Parathyroid adenoma (tissue), 2 donors: ENCODE results near the gene GRIN2C.
"Not testable (repeated sequence)": the region's sequence is repeated elsewhere in the genome, so short reads cannot be mapped to it uniquely, and the experiment has no call there.

Source experiments
- H2AFZ ChIP-seq: fragments of 300-600 bp; sonication (generic); one replicate; pipeline ENCODE4 v1.7.0; 2017; ENCODE audit warnings: antibody characterized with exemption, mild to moderate bottlenecking
- H3K27ac ChIP-seq: fragments of 300-600 bp; sonication (generic); one replicate; pipeline ENCODE4 v1.7.0; 2017
- H3K27me3 ChIP-seq: fragments of 300-600 bp; sonication (generic); one replicate; pipeline ENCODE4 v1.7.0; 2017; ENCODE audit warnings: low read length; ENCODE audit not compliant: control insufficient read depth, insufficient read depth
- H3K36me3 ChIP-seq: fragments of 300-600 bp; sonication (generic); one replicate; pipeline ENCODE4 v1.7.0; 2017; ENCODE audit warnings: low read length; ENCODE audit not compliant: control insufficient read depth, insufficient read depth
- H3K4me1 ChIP-seq: fragments of 300-600 bp; sonication (generic); one replicate; pipeline ENCODE4 v1.7.0; 2017; ENCODE audit warnings: control low read depth
- H3K4me2 ChIP-seq: fragments of 300-600 bp; sonication (generic); one replicate; pipeline ENCODE4 v1.7.0; 2017; ENCODE audit warnings: low read length
- H3K4me3 ChIP-seq: fragments of 300-600 bp; sonication (generic); one replicate; pipeline ENCODE4 v1.7.0; 2017; ENCODE audit warnings: low read depth, low read length
- H3K79me2 ChIP-seq: fragments of 300-600 bp; sonication (generic); one replicate; pipeline ENCODE4 v1.7.0; 2017; ENCODE audit warnings: control low read depth
- H3K9ac ChIP-seq: fragments of 300-600 bp; sonication (generic); one replicate; pipeline ENCODE4 v1.7.0; 2017; ENCODE audit warnings: mild to moderate bottlenecking
- H3K9me3 ChIP-seq: fragments of 300-600 bp; sonication (generic); one replicate; pipeline ENCODE4 v1.7.0; 2017; ENCODE audit warnings: low read length; ENCODE audit not compliant: control insufficient read depth
- CTCF ChIP-seq: fragments of 300-600 bp; sonication (generic); IDR thresholded peaks from one replicate; pipeline ENCODE4 v1.7.0; 2017; ENCODE audit warnings: antibody characterized with exemption, mild to moderate bottlenecking
- donor health status: primary hyperparathyroidism.

GRIN2C gene

GRCh38 chr17:74859459-74860228 lies at the start of gene GRIN2C:
GRIN2C (minus strand) TSS chr17:74859885; CDS start chr17:74855092, 4,793 bp downstream.
- Histone ChIP-seq H3K4me2 (peak within 1 kb of the TSS; percentile 58), H3K4me1 (no peaks in the 10 kb centered on the region), H3K36me3 (no peaks in the 10 kb centered on the region), H3K27ac (no peak within 1 kb of the TSS), H2AFZ (peak within 1 kb of the TSS; percentile 38), H3K9ac (no peak within 1 kb of the TSS), H3K27me3 (peaks cover 8% of the 10 kb centered on the region), H3K79me2 (no peaks in the 10 kb centered on the region), H3K4me3 (peak within 1 kb of the TSS; percentile 22), H3K9me3 (no peaks in the 10 kb centered on the region)
- no peak for TF ChIP-seq CTCF

- H2AFZ ChIP-seq, H3K27ac ChIP-seq, H3K4me2 ChIP-seq, H3K4me1 ChIP-seq, H3K4me3 ChIP-seq, H3K79me2 ChIP-seq, H3K36me3 ChIP-seq, H3K27me3 ChIP-seq, H3K9ac ChIP-seq, H3K9me3 ChIP-seq: not testable (repeated sequence)
These were observed 49.4 kb upstream of the GRIN2C start for GRCh38 chr17:74909097-74909496.

GRCh38 chr17:74907012-74907411 lies 47.3 kb upstream of the GRIN2C start:
- no peak overlapping the region for H3K27ac ChIP-seq
- no peaks in the 10 kb centered on the region for H3K9me3 ChIP-seq
- TF ChIP-seq CTCF: no peak
- H3K27me3 ChIP-seq: no peaks in the 10 kb centered on the region
- H3K79me2 ChIP-seq: no peaks in the 10 kb centered on the region
- H3K4me3 ChIP-seq: no peak overlapping the region
- no peaks in the 10 kb centered on the region for H3K36me3 ChIP-seq
- H3K4me1 ChIP-seq: no peaks in the 10 kb centered on the region
- H2AFZ ChIP-seq: no peak overlapping the region
- no peak overlapping the region for H3K9ac ChIP-seq
- H3K4me2 ChIP-seq: no peak overlapping the region

- not testable (repeated sequence) for H3K9ac ChIP-seq, H2AFZ ChIP-seq, H3K4me3 ChIP-seq, H3K4me1 ChIP-seq, H3K27ac ChIP-seq, H3K27me3 ChIP-seq, H3K36me3 ChIP-seq, H3K4me2 ChIP-seq, H3K79me2 ChIP-seq, H3K9me3 ChIP-seq
These were observed 46.6 kb upstream of the GRIN2C start for GRCh38 chr17:74906214-74906793.

- H3K27me3 ChIP-seq: no peaks in the 10 kb centered on the region
- H3K79me2 ChIP-seq: no peaks in the 10 kb centered on the region
- no peak overlapping the region for H3K4me2 ChIP-seq
- no peak overlapping the region for H3K4me3 ChIP-seq
- H2AFZ ChIP-seq: no peak overlapping the region
- no peaks in the 10 kb centered on the region for H3K36me3 ChIP-seq
- no peaks in the 10 kb centered on the region for H3K9me3 ChIP-seq
- H3K9ac ChIP-seq: no peak overlapping the region
- no peak for TF ChIP-seq CTCF
- H3K27ac ChIP-seq: no peak overlapping the region
- no peaks in the 10 kb centered on the region for H3K4me1 ChIP-seq
These were observed 45.2 kb upstream of the GRIN2C start for GRCh38 chr17:74904687-74905409.
